ENCODE results near the gene TOX2. TPM values are rescaled to one million over a fixed set of nuclear protein-coding genes. Genes with fewer than 3 reads are reported as not detected.

TOX2 gene
- polyA plus RNA-seq, 3 donors, result 2.7 to 3.3 (median 3.2) TPM

DNA sequence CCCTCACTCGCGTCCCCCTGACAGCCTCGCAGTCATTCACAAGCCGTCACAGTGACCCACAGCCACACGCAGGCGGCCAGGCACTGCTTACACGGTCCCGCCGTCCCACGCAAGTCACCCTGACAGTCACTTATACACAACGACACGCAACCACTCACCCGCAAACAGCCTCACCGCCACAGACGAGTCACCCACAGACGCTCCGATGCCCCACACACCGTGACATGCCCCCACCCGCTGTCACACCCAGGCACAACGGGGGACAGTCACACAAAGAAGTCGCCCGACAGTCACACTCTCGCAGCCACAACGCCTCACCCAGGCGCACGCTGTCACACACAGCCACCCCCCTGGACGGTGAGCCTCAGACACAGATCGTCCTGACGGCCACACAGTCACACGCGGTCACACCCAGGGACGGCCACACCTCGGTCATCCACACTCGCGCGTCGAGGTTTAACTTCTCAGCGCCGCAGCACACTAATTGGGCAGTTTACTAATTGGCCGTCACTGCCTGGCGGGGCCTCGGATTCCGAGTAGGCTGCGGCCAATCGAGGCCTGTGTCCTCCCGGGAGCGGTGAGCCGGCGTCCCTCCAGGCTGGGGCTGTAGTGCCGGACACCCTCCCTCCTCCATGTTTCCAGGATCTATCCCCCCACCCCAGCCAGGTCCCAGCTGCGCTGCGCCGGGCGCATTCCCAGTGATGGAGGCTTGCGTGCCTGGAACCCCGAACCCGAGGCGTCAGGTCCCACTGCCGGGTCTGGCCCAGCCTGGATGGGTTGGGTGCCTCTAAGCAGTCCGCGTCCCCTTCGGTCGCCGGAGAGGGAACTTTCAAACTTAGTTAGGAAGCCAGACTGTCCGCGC lies 790 bp downstream of the TOX2 start:
- no peak for DNase-seq (ENCODE audit: low read depth in 3 of 3, low spot score in 2 of 3)

DNA sequence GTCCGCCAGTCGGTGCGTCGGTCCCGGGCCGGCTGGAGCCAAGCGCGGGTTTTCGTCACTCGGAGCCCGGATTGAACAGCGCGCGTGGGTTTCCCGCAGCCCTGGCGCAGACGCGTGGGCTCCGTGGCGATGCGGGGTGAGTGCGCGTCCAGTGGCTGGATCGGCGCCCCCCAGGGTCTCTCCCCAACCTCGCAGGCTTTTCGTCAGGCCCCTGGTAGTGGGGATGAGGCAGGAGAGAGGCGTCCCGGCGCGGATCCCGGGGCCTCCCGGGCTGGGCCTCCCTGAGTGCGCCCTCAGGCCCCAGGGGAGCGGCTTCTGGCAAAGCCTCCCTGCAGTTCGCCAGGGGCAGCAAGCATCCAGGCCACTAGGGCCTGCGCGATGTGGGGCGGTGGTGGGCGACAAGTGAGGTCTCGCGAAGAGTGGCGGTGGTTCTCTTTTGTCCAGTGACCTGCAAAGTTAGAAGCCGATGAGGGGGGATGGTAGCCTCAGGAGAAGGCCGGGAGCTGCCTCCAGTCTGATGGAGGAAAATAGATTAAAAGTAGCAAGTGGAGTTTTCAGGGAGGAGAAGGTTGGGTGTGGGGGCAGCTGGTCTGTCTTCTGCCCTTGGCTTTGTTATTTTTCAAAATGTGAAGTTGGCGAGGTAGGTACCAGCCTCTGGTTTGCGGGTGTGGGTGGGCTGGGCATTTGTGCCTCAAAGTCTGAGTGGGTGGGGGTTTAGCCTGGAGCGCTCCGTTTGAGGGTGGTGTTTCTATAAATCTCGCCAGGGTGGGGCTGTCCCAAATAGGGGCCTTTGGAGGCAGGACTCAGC lies 1.6 kb downstream of the TOX2 start:
- DNase-seq (ENCODE audit: low read depth in 3 of 3, low spot score in 2 of 3), result no peak

DNA sequence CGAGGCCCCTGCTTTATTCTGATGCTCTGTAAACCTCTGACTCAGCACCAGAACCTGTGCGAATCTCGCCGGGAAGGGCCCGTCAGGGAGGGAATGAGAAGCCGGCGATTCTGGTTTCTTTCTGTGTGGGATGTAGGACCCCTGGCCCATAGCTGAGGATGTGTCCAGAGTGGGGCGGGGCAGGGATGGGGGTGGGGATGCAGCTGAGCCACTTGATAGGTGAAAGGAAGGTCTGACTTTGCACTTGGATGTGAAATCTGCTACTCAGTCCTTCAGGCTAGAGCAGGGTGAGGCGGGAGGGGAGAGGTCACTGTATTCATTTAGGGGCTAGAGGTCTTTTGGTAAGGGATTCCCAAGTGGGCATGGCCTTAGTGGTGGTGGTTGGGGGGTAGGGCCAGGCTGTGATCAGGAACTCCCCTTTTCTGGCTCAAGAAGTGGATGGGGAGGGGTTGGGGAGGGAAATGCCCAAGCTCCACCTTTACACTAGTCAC lies 2.3 kb downstream of the TOX2 start:
- no peak for DNase-seq (ENCODE audit: low read depth in 3 of 3, low spot score in 2 of 3)

DNA sequence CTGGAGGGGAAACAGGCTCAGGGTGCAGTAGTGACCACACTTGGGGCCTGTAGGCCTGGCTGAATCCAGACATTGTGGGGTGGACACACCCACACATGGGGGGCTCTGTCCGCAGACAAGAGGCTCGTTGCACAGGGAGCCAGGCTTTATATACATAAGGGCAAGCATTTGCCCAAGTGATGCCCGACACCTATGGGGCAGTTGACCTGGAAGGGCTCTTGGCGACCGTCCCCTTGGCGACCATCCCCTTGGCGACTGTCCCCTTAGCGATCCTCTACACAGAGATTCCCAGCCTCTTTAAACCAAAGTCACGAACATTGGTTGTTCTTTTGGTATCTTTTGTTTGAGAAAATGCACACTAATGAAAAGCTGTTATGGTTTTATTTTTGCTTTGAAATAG lies 2.7 kb downstream of the TOX2 start:
- no peak for DNase-seq (ENCODE audit: low read depth in 3 of 3, low spot score in 2 of 3)

DNA sequence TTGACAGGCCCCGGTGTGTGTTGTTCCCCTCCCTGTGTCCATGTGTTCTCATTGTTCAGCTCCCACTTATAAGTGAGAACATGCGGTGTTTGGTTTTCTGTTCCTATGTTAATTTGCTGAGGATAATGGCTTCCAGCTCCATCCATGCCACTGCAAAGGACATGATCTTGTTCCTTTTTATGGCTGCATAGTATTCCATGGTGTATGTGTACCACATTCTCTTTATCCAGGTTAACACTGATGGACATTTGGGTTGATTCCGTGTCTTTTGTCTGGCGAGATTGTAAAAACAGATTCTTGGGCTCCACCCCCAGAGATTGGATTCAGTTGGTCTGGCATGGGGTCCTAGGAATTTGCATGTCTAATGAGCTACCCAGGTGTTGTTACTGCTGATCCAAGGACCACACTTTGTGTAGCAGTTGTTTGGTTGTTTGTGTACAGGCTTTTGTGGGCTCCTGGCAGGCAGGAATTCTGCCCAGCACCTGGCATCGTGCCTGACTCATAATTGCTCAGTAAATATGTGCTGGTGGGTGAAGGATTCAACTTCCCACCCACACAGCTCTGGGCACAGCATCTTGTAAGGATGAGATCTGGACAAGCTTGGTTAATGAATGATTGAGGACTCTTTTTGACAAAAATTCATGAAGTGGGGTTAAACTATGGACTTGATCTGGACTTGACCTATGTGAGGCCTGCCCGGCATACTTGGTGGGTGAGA lies 5.2 kb downstream of the TOX2 start:
- DNase-seq (ENCODE audit: low read depth in 3 of 3, low spot score in 2 of 3), result no peak

DNA sequence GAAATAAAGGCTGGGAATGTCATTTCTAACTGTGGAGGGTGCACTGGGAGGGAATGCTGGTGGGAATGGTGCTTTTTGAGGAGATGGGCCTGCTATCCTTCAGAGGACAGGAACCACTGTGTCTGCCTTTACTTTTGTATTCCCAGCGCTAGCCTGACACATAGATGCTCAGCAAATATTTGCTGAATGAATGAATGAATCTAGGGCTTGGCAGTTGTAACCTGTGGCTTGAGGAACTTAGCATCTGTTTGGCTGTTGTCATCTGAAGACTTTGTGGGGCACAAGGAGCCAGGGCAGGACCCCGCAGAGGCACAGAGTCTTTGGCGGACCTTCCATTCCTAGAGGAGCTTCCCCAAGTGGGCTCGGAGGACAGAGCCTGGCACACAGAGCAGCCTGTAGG lies 6.1 kb downstream of the TOX2 start:
- no peak for DNase-seq (ENCODE audit: low read depth in 3 of 3, low spot score in 2 of 3)

DNA sequence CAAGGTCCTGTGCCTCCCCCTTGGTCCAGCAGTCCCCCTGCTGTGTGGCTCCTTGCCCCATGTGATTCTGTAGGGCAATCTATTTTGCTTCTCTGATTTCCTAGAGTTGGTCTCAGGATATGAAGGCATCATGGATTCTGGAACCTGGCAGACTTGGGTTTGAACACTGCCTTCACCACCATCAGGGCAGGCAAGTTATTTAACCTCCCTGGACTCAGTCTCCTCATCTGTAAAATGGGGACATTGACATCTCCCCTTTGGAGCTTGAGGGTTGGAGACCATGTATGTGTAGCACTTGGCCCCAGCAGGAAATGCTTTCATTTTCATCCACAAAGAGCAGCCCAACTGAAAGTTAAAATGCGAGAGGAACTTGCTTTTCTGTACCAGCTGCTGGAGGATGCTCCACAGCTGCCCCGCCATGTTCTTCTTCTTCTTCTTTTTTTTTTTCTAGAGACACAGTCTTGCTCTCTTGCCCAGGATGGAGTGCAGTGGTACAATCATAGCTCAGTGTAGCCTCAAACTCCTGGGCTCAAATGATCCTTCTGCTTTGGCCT lies 6.7 kb downstream of the TOX2 start:
- DNase-seq (ENCODE audit: low read depth in 3 of 3, low spot score in 2 of 3), result no peak

DNA sequence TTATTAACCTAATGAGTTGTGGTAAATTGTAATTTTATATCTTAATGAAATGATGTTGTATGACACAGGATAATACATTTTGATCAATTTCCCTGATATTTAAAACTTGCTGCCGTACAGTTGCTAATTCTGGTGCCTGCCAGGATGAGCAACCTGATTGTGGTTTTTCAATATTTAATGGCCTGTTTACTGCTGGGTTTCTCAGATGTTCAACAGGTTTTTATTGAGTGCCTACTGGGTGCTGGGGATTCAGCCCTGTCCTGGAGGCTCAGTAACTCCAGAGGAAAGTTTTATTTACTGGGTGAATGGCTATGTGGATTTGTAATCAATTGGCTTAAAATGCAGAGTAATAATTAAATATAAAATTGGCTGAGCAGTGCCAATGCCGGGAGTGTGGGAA lies 8.0 kb downstream of the TOX2 start:
- DNase-seq (ENCODE audit: low read depth in 3 of 3, low spot score in 2 of 3), result no peak

DNA sequence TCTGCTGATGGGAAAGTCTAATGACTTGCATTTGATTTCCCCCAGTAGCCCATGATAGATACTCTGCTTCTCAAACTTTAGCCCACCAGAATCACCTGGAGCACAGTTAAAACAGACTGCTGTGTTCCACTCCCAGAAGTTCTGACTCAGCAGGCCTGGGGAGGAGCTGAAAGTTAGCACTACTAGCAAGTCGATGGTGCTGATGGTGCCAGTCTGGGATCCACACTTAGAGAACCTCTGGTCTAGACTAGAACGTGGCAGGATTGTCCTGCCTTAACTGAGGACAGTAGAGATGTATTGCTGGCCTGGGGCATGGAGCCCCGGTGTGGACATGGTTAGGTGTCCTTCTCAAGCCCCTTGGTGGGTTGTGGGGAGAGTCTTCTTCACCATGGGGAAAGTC lies 8.7 kb downstream of the TOX2 start:
- DNase-seq (ENCODE audit: low read depth in 3 of 3, low spot score in 2 of 3), result no peak

DNA sequence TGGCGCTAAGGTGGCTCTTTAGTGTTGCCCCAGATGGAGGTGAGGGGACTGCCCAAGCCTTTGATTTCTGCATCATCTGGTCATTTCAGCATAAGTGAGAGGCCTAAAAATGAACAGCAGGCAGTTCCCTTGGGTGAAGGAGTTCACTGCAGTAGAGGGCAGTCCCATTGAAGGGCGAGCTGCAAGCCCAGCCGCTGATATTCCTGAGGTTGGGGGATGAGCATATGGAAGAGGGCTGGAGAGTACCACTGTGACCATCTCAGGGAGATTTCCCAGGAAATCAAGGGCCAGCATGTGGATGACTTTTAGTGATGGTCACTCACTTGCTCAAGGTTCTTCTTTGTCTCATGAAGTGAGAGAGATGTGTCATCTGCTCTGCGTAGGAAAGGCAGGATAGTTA lies 9.3 kb downstream of the TOX2 start:
- DNase-seq (ENCODE audit: low read depth in 3 of 3, low spot score in 2 of 3), result no peak

DNA sequence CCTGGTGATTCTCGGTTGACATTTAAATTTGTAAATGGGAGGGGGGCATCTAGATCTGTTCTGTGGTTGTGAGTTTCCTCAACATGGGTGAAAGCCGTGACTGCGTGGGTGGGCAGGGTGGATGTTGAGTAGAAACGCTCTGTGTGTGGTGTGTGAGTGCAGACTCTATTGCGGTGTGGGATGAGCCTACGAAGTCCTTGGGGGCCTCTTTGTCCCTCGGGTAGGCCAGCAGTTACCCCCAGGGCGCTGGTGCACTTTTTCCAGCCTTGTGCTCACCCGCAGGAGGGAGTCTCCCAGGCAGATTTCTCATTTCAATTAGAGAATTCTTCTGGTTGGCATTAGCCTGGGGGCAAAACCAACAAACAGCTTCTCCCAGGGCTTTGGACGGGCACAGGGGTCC lies 10.6 kb downstream of the TOX2 start:
- no peak for DNase-seq (ENCODE audit: low read depth in 3 of 3, low spot score in 2 of 3)

DNA sequence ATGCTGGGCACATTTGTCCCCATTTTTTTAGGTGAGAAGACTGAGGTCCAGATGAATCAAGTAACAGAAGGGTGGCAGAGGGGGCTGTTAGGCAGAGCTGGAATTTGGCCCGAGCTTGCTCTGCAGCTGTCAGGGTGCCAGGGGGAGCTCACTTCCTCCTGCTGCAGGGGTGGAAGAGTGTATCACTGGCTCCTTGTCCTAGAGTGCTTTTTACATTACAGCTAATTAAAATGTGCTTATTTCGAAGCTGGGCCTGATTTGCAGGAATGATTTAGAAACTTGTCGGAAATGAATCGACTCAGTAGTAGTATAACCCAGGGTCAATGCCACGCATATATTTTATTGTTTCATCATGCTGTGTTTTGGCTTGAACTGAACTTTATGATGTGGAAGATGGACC lies 11.1 kb downstream of the TOX2 start:
- DNase-seq (ENCODE audit: low read depth in 3 of 3, low spot score in 2 of 3), result no peak

DNA sequence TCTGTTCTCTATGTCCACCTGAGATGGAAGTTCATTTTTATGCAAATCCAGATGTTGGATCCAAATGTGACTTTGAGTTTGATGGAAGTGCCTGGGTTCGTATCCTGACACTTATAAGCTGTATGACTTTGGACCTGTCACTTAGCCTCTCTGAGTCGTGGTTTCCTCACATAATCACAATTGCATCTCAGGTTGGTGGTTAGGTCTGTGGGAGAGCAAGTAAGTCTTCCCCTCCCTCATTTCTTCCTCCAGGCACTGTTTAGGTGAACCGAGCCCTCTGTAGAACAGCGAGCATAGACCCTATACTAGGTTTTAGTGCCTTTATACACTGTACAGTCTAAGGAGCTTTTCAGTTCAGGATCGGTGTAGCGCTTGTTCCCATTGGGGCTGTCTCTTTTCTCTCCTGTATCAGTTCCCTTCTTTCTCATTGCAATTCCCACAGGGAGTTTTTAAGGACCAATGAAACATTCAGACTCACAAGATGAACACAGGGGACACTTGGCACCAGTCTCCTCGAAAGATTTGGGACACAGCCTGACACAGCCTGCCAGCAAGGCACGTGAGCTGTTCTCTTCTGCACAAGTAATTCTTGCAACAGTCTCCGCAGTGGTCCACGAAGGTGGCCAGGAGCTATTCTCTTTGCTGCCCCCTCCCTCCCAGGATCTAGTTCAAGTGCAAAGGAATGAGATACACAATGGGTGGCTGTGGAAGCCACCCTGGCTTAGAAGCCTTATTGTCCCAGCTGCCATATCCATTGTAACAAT lies 11.8 kb downstream of the TOX2 start:
- DNase-seq (ENCODE audit: low read depth in 3 of 3, low spot score in 2 of 3), result no peak

DNA sequence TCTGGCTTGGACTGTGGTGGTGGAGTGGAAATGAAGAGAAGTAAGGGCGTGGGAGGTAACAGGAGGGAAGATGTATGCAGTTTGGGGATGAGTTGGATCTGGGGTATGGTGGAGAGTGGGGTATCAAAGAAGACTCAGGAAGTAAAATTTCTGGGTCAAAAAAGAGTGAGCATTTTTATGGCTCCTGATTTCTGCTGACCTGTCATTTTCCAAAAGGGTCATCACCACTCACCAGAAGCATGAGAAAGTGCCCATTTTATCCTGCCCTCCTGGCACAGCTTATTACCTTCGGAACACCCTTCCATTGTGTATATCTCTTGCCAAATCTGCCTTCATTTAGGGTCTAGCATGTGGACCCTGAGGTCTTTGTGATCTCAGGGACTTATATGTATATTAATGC lies 17.3 kb downstream of the TOX2 start:
- DNase-seq (ENCODE audit: low read depth in 3 of 3, low spot score in 2 of 3), result no peak

DNA sequence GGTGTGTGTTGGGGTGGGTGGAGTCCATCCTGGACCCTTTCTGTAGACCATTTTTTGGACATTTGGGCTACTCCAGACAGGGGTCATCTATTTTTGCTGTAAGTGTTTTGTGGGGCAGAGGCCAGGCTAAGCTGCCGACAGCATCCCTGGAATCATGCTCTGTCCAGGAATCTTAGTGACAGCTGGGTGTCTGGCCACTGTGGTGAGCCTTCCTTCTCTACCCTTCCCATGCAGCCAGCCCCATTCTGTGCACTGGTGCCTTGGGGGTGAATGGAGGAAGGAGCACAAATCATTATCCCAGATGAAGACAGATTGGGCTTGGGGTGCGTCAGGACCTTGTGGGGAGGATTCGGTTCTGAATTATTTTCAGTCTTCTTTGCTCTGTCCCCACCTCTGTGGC lies 20.2 kb downstream of the TOX2 start:
- no peak for DNase-seq (ENCODE audit: low read depth in 3 of 3, low spot score in 2 of 3)

DNA sequence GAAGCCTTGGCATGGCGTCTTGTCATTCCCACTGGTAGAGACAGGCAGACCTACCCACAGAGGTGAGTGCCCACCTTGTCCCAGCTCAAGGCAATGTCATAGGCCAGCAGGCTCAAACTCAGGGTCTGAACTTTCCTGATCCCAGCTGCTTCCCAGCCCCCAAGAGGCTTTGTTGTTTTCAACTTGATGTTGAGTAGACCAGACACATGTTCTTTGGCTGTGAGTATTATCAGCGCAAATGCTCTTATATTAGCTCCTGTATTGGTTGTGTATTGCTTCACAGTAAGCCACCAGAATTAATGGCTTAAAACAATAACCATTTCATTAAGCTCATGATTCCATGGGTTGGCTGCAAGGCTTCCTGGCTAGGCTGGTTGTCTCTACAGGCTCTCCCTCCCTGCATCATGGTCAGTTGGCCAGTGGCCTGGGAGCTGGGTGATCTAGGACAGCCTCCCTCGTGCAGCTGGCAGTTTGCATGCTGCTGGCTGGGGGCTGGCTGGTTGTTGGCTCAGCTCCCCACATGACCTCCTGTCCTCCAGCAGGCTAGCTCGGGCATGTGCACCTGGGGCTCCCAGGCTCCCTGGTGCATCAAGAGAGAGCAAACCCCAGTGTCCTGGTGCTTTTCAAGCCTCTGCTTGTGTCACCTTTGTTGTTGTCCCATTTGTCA lies 21.6 kb downstream of the TOX2 start:
- no peak for DNase-seq (ENCODE audit: low read depth in 3 of 3, low spot score in 2 of 3)

DNA sequence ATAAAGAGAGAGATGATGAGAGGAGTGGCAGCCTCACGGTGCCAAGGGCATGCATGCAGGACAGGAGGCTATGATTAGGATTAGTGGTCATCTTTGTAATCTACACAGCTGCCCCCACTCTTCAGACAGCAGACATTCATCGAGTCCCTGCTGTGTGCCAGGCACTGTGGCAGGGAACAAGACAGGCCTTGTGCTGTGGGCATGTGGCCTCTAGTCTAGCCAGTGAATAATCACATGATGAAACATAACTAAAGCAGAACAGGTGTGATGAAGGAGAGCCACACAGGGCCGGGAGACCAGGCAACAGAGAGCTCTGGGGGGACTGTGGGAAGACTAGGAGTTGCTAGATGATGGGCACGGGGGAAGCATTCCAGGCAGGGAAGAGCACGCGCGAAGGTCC lies 22.2 kb downstream of the TOX2 start:
- no peak for DNase-seq (ENCODE audit: low read depth in 3 of 3, low spot score in 2 of 3)

DNA sequence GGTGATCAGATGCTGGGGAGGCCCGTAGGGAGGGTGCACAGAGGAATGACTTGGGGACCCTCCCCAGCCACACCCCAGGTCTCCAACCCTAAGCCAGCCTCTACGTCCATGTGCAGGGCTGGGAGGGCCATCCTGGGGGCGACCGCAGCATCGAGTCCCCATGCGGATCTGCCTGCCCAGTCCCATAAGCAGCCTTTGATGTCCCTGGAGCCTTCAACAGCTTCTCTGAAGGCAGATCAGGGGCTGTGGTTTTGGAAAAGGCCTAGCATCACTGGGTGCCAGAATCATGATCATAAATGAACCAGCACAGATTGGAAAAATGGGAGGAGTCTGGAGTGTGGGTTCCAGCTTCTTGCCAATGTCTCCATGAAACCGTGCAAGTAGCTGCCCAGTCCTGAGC lies 22.9 kb downstream of the TOX2 start:
- DNase-seq (ENCODE audit: low read depth in 3 of 3, low spot score in 2 of 3), result no peak

DNA sequence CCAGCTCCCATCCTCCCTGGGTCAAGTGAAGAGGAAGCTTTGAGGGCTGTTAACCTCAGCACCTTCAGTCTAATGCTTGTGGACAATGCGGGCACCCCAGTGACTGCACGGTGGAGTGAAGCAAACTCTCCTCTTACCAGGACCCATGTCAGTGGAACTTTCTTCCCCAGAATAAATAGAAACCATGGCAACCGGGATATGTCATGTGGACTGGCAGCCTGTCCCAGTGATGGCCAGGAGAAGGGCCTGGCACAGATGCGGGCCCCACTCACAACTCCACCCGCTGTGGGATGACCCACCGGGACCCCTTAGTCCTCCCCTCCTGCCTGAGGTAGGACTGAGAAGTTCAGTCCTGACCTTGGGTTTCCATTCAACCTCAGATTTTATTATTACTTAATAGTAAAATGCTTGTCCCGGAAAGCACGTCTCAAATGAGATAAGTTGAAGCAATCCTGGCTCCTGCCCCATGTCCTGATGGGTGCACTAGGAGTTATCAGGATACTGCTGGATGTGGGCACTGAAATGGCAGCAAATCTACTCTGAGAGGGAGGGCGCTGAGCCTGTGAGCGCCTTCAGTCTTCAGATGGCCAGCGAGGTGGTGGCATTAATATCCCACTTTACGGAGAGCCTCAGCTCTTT lies 23.5 kb downstream of the TOX2 start:
- no peak for DNase-seq (ENCODE audit: low read depth in 3 of 3, low spot score in 2 of 3)
